ENCODE data around the gene CWC22. TPM values are rescaled to one million over a fixed set of nuclear protein-coding genes. Genes with fewer than 3 reads are reported as not detected.

The CWC22 gene
- total RNA-seq, 1 donor from 2014 or later, result 27.7 TPM

- Mint-ChIP-seq H3K36me3 (ENCODE audit: insufficient read depth) (no peaks in the 10 kb centered on the region), H3K4me3 (ENCODE audit: low read depth) (no peak overlapping the region), H3K27me3 (no peaks in the 10 kb centered on the region), H3K9me3 (ENCODE audit: low read depth) (no peaks in the 10 kb centered on the region), H3K4me1 (ENCODE audit: low read depth) (peaks cover 11% of the 10 kb centered on the region), H3K27ac (no peak overlapping the region)
- no peak for TF ChIP-seq CTCF (IDR thresholded peaks at IDR 0.05; ENCODE audit: unreplicated experiment)
- no peak for DNase-seq (ENCODE audit: low spot score, unreplicated experiment)
These were observed 4.0 kb downstream of the CWC22 start for GRCh38 chr2:180003073-180003472.

- Mint-ChIP-seq H3K27ac (no peak overlapping the region), H3K27me3 (no peaks in the 10 kb centered on the region), H3K4me3 (ENCODE audit: low read depth) (no peak overlapping the region), H3K4me1 (ENCODE audit: low read depth) (peaks cover 11% of the 10 kb centered on the region), H3K36me3 (ENCODE audit: insufficient read depth) (no peaks in the 10 kb centered on the region), H3K9me3 (ENCODE audit: low read depth) (no peaks in the 10 kb centered on the region)
- DNase-seq (ENCODE audit: low spot score, unreplicated experiment), result no peak
- no peak for TF ChIP-seq CTCF (IDR thresholded peaks at IDR 0.05; ENCODE audit: unreplicated experiment)
These were observed 4.8 kb downstream of the CWC22 start for GRCh38 chr2:180002198-180002770.

GRCh38 chr2:180001726-180002125, 5.4 kb downstream of the CWC22 start:
- Mint-ChIP-seq H3K4me1 (ENCODE audit: low read depth) (peaks cover 11% of the 10 kb centered on the region), H3K27ac (peak overlapping the region; percentile 60), H3K36me3 (ENCODE audit: insufficient read depth) (no peaks in the 10 kb centered on the region), H3K9me3 (ENCODE audit: low read depth) (no peaks in the 10 kb centered on the region), H3K4me3 (ENCODE audit: low read depth) (no peak overlapping the region), H3K27me3 (no peaks in the 10 kb centered on the region)
- no peak for DNase-seq (ENCODE audit: low spot score, unreplicated experiment)
- TF ChIP-seq CTCF (IDR thresholded peaks at IDR 0.05; ENCODE audit: unreplicated experiment), result no peak

DNA sequence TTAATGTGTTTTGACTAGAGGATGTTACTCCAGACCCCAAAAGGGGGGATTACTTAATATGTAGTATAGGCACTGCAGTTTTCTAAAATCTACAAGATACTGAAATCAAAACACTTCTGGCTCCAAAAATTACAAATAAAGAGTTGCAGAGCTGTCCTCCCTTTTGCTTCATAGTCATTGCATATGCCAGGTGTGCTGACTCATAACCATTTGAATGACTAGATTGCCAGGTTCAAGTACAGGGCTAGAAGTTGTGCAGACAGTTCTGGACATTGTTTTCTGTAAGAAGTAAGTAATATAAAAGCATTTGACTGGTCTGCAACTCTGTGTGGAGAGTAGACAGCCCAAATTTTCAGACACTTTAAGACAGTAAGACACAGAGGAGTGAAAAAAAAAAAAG, 6.7 kb downstream of the CWC22 start:
- H3K27me3 Mint-ChIP-seq, result no peaks in the 10 kb centered on the region
- DNase-seq (ENCODE audit: low spot score, unreplicated experiment), result no peak
- no peak overlapping the region for H3K27ac Mint-ChIP-seq
- H3K4me3 Mint-ChIP-seq (ENCODE audit: low read depth), result no peak overlapping the region
- no peaks in the 10 kb centered on the region for H3K9me3 Mint-ChIP-seq (ENCODE audit: low read depth)
- H3K4me1 Mint-ChIP-seq (ENCODE audit: low read depth), result peaks cover 10% of the 10 kb centered on the region
- no peak for TF ChIP-seq CTCF (IDR thresholded peaks at IDR 0.05; ENCODE audit: unreplicated experiment)
- H3K36me3 Mint-ChIP-seq (ENCODE audit: insufficient read depth), result no peaks in the 10 kb centered on the region

DNA sequence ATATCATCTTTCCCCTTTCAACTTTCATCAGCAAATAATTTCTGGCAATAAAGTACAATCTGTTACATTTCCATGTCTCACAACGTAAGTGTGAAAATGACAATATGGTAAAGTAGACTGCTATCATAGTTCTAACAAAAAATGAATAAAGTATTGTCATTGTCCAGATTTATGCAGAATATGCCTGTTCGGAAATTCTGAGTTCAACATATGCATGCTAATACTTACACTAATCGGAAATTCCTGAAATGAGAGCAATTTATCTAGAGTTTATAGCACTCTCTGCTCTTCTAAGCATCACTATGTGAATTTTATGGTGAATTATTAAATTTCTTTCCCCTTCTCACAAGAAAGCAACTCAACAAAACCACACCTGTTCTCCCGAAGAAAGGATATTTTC, 8.1 kb downstream of the CWC22 start:
- no peak for TF ChIP-seq CTCF (IDR thresholded peaks at IDR 0.05; ENCODE audit: unreplicated experiment)
- peaks cover 10% of the 10 kb centered on the region for H3K4me1 Mint-ChIP-seq (ENCODE audit: low read depth)
- DNase-seq (ENCODE audit: low spot score, unreplicated experiment), result no peak
- H3K9me3 Mint-ChIP-seq (ENCODE audit: low read depth), result no peaks in the 10 kb centered on the region
- no peaks in the 10 kb centered on the region for H3K36me3 Mint-ChIP-seq (ENCODE audit: insufficient read depth)
- H3K27ac Mint-ChIP-seq, result no peak overlapping the region
- H3K27me3 Mint-ChIP-seq, result no peaks in the 10 kb centered on the region
- no peak overlapping the region for H3K4me3 Mint-ChIP-seq (ENCODE audit: low read depth)
